ENCODE measurements around the gene MRPL57.

DNA sequence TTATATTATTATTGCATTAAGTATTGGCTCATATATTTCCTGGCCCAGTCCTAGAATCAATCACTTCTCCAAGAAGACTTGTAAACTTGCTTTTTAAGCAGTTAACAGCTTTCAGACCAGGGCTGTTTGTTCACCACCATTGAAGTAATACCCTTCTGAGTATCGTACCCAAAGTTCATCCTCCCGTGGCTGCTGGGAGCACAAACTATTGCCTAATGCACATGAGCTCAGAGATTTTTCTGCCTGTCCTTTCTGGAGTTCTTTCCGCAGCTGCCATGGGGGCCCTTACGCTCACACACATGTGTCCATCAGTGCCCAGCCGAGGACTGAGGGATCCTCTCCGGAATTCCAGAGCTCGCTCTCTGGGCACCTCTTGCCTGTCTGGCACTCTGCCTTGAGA, 51.5 kb downstream of the MRPL57 start:
- TF ChIP-seq, protein P1, sequence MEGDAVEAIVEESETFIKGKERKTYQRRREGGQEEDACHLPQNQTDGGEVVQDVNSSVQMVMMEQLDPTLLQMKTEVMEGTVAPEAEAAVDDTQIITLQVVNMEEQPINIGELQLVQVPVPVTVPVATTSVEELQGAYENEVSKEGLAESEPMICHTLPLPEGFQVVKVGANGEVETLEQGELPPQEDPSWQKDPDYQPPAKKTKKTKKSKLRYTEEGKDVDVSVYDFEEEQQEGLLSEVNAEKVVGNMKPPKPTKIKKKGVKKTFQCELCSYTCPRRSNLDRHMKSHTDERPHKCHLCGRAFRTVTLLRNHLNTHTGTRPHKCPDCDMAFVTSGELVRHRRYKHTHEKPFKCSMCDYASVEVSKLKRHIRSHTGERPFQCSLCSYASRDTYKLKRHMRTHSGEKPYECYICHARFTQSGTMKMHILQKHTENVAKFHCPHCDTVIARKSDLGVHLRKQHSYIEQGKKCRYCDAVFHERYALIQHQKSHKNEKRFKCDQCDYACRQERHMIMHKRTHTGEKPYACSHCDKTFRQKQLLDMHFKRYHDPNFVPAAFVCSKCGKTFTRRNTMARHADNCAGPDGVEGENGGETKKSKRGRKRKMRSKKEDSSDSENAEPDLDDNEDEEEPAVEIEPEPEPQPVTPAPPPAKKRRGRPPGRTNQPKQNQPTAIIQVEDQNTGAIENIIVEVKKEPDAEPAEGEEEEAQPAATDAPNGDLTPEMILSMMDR (IDR thresholded peaks at IDR 0.05): no peak
- TF ChIP-seq POLR2A (IDR thresholded peaks at IDR 0.05) (no peak), POLR2AphosphoS5 (IDR thresholded peaks at IDR 0.05) (no peak)

All from breast epithelium (tissue), 3 donors.